ENCODE data around the gene CLDN10.

DNA sequence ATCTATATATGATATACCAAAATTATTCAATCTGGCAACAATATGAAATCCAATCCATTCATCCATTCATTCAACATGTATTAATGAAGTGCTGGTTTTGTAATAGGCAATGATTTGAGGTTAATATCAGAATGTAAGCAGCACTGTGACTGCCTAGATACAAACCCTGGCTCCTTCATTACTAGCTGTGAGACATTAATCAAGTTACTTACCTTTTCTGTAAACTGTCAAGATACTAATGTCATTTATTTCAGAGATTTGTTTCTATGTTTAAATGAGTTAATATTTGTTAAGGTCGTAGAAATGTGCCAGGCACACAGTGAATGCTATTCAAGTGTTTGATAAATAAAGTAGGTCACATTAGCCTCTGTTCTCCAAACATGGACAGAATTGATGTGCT lies 40.9 kb downstream of the CLDN10 start:
- TF ChIP-seq, protein P1, sequence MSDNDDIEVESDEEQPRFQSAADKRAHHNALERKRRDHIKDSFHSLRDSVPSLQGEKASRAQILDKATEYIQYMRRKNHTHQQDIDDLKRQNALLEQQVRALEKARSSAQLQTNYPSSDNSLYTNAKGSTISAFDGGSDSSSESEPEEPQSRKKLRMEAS (IDR thresholded peaks at IDR 0.05): no peak
- no peak for TF ChIP-seq TCF12 (IDR thresholded peaks at IDR 0.05; ENCODE audit: low read depth)
- TF ChIP-seq CEBPB (IDR thresholded peaks at IDR 0.05): no peak
- TF ChIP-seq NFIC (IDR thresholded peaks at IDR 0.05): no peak
- no peak for TF ChIP-seq YY1 (IDR thresholded peaks at IDR 0.05; ENCODE audit: low read depth)
- TF ChIP-seq FOXM1 (IDR thresholded peaks at IDR 0.05; ENCODE audit: borderline replicate concordance, low read depth): no peak
- no peak for TF ChIP-seq RAD21 (IDR thresholded peaks at IDR 0.05; ENCODE audit: low read depth)
- no peak for TF ChIP-seq EP300 (IDR thresholded peaks at IDR 0.05; ENCODE audit: borderline replicate concordance)
- TF ChIP-seq TEAD4 (IDR thresholded peaks at IDR 0.05): no peak
- no peak for TF ChIP-seq CREB1 (IDR thresholded peaks at IDR 0.05; ENCODE audit: low read depth)

Measured in Ishikawa (cell line).